ENCODE data around the gene XPO6. TPM values are rescaled to one million over a fixed set of nuclear protein-coding genes. Genes with fewer than 3 reads are reported as not detected.
"Not testable (repeated sequence)": the region's sequence is repeated elsewhere in the genome, so short reads cannot be mapped to it uniquely, and the experiment has no call there.

XPO6 gene
- total and polyA plus RNA-seq, 5 donors, result 19.9 to 36.4 (median 32.2) TPM

GRCh38 chr16:28130099-28131088, 81.4 kb downstream of the XPO6 start:
- peak overlapping the region; percentile 54 for H3K27ac ChIP-seq (ENCODE audit: low read length)

GRCh38 chr16:28126684-28127620, 84.8 kb downstream of the XPO6 start:
- Histone ChIP-seq H3K4me1 (ENCODE audit: control insufficient read depth, insufficient read depth, low read length) (no peaks in the 10 kb centered on the region), H3K4me3 (ENCODE audit: low read length) (no peak overlapping the region), H3K27ac (ENCODE audit: low read length) (no peak overlapping the region), H3K27me3 (ENCODE audit: control insufficient read depth, insufficient read depth) (no peaks in the 10 kb centered on the region), H3K9me3 (ENCODE audit: control insufficient read depth, low read length) (no peaks in the 10 kb centered on the region)
- DNase-seq (no peak), ATAC-seq (no peak)
- intact Hi-C loops (cut with DNase I), result no loop called here
- 94% methylated on average over 14 of the region's 14 CpGs for WGBS

More at GRCh38 chr16:28130099-28131088, 81.4 kb downstream of the XPO6 start:
- intact Hi-C loops (cut with DNase I), result no loop called here
- Histone ChIP-seq H3K27me3 (ENCODE audit: control insufficient read depth, insufficient read depth) (no peaks in the 10 kb centered on the region), H3K4me1 (ENCODE audit: control insufficient read depth, insufficient read depth, low read length) (no peaks in the 10 kb centered on the region), H3K4me3 (ENCODE audit: low read length) (no peak overlapping the region), H3K9me3 (ENCODE audit: control insufficient read depth, low read length) (no peaks in the 10 kb centered on the region)
- DNase-seq, result peak in 1 of 3 donors; percentile 53
- peak; percentile 32 to 41 for ATAC-seq
- WGBS, result 69% methylated on average over 11 of the region's 11 CpGs

GRCh38 chr16:28125592-28125991, 86.2 kb downstream of the XPO6 start:
- Histone ChIP-seq H3K4me1 (ENCODE audit: control insufficient read depth, insufficient read depth, low read length) (no peaks in the 10 kb centered on the region), H3K27me3 (ENCODE audit: control insufficient read depth, insufficient read depth) (no peaks in the 10 kb centered on the region), H3K9me3 (ENCODE audit: control insufficient read depth, low read length) (no peaks in the 10 kb centered on the region), H3K27ac (ENCODE audit: low read length) (no peak overlapping the region), H3K4me3 (ENCODE audit: low read length) (no peak overlapping the region)
- no peak for ATAC-seq
- no peak for DNase-seq
- 96% methylated on average over 16 of the region's 16 CpGs for WGBS
- intact Hi-C loops (cut with DNase I), result no loop called here

- Histone ChIP-seq H3K9me3 (ENCODE audit: control insufficient read depth, low read length) (no peaks in the 10 kb centered on the region), H3K27ac (ENCODE audit: low read length) (no peak overlapping the region), H3K4me1 (ENCODE audit: control insufficient read depth, insufficient read depth, low read length) (no peaks in the 10 kb centered on the region), H3K27me3 (ENCODE audit: control insufficient read depth, insufficient read depth) (no peaks in the 10 kb centered on the region), H3K4me3 (ENCODE audit: low read length) (no peak overlapping the region)
- ATAC-seq (no peak), DNase-seq (no peak)
- intact Hi-C loops (cut with DNase I), result no loop called here
- 91% methylated on average over 2 of the region's 2 CpGs for WGBS
These were observed 90.2 kb downstream of the XPO6 start for GRCh38 chr16:28121527-28121926.

- DNase-seq (no peak), ATAC-seq (no peak)
- H3K27me3 ChIP-seq (ENCODE audit: control insufficient read depth, insufficient read depth), result no peaks in the 10 kb centered on the region
- H3K9me3 ChIP-seq (ENCODE audit: control insufficient read depth, low read length), result no peaks in the 10 kb centered on the region
- intact Hi-C loops (cut with DNase I), result no loop called here
- H3K4me1 ChIP-seq (ENCODE audit: control insufficient read depth, insufficient read depth, low read length), result no peaks in the 10 kb centered on the region
- WGBS, result 77% methylated on average over 3 of the region's 3 CpGs
- no peak overlapping the region for H3K27ac ChIP-seq (ENCODE audit: low read length)
- H3K4me3 ChIP-seq (ENCODE audit: low read length), result no peak overlapping the region
These were observed 91.0 kb downstream of the XPO6 start for GRCh38 chr16:28120754-28121153.

DNA sequence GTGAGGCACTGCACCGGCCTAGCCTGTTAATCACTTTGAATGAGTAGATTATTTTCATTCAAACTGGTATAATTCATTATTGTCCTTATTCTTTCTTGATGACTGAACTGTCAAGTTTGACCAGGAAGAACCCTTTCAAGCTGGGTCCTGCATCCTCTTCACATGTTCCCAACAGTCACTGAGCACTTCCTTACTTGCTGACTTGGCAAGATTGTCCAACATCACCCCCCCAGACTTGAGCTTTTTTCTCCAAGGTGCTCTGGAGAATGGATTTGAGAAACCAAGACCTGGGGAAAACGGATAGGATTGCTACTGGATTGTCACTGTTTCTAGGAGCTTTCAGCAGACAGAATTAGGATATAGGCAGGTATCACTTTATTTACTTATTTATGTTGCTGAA, 93.1 kb downstream of the XPO6 start:
- DNase-seq, result no peak
- no peak overlapping the region for H3K4me3 ChIP-seq (ENCODE audit: low read length)
- H3K27ac ChIP-seq (ENCODE audit: low read length), result no peak overlapping the region
- no peaks in the 10 kb centered on the region for H3K9me3 ChIP-seq (ENCODE audit: control insufficient read depth, low read length)
- ATAC-seq, result no peak
- intact Hi-C loops (cut with DNase I), result no loop called here
- no peaks in the 10 kb centered on the region for H3K4me1 ChIP-seq (ENCODE audit: control insufficient read depth, insufficient read depth, low read length)
- H3K27me3 ChIP-seq (ENCODE audit: control insufficient read depth, insufficient read depth), result no peaks in the 10 kb centered on the region
- 47% methylated on average over 2 of the region's 2 CpGs for WGBS

DNA sequence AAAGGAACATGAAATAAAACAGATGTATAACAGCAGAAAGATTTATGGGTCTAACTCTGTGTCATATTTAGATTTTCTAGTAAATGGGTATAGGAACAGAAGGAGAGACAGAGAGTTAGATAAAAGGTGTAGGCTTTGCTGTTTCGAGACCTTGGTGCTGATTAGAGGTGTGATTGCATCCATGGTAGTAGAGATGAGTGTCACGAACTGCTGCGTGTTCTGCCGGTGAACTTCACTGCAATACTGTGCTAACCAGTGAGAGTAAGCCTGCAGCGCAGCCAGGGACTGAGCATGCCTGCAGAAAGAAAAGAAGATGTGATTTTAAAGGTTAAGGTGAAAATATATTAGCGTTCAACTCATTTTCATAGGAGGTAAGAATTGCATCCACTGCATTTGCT, 94.6 kb downstream of the XPO6 start:
- Histone ChIP-seq H3K9me3 (ENCODE audit: control insufficient read depth, low read length) (no peaks in the 10 kb centered on the region), H3K4me1 (ENCODE audit: control insufficient read depth, insufficient read depth, low read length) (no peaks in the 10 kb centered on the region), H3K27me3 (ENCODE audit: control insufficient read depth, insufficient read depth) (no peaks in the 10 kb centered on the region), H3K4me3 (ENCODE audit: low read length) (no peak overlapping the region), H3K27ac (ENCODE audit: low read length) (no peak overlapping the region)
- 97% methylated on average over 6 of the region's 6 CpGs for WGBS
- ATAC-seq, result no peak
- no peak for DNase-seq
- intact Hi-C loops (cut with DNase I), result no loop called here

DNA sequence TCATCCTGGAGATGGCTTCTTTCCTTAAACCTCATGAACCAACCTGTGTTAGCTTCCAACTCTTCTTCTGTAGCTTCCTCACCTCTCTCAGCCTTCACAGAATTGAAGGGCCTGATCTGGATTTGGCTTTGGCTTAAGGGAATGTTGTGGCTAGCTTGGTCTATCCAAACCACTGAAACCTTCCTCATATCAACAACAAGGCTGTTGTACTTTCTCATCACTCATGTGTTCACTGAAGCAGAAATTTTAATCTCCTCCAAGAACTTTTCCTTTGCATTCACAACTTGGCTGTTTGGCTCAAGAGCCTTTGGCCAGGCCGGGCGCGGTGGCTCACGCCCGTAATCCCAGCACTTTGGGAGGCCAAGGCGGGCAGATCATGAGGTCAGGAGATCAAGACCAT, 95.9 kb downstream of the XPO6 start:
- WGBS, result 98% methylated on average over 6 of the region's 6 CpGs
- H3K27me3 ChIP-seq (ENCODE audit: control insufficient read depth, insufficient read depth); H3K9me3 ChIP-seq (ENCODE audit: control insufficient read depth, low read length); H3K27ac ChIP-seq (ENCODE audit: low read length); DNase-seq; H3K4me1 ChIP-seq (ENCODE audit: control insufficient read depth, insufficient read depth, low read length); intact Hi-C loops (cut with DNase I); H3K4me3 ChIP-seq (ENCODE audit: low read length); ATAC-seq: not testable (repeated sequence)

DNA sequence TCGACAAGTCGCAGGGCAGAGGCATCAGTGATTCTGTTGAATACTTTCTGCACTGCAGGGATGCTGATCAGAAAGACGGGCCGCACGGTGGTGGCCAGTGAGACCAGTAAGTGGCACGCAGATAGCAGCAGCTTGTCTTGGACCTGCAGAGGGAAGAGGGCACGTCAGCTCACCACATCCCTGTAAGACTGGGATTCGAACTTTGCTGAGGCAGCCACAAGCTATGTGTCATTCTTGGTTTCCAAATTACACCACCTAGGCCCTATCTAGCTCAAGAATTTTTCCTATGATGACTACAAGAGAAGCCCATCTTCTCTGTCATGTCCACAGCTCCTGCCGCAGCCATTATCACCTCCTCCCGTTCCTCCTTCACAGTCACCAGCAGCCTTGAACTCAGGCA, 98.9 kb downstream of the XPO6 start:
- Histone ChIP-seq H3K9me3 (ENCODE audit: control insufficient read depth, low read length) (no peaks in the 10 kb centered on the region), H3K27me3 (ENCODE audit: control insufficient read depth, insufficient read depth) (no peaks in the 10 kb centered on the region), H3K27ac (ENCODE audit: low read length) (no peak overlapping the region), H3K4me1 (ENCODE audit: control insufficient read depth, insufficient read depth, low read length) (no peaks in the 10 kb centered on the region), H3K4me3 (ENCODE audit: low read length) (no peak overlapping the region)
- ATAC-seq (no peak), DNase-seq (no peak)
- WGBS, result 92% methylated on average over 10 of the region's 10 CpGs
- intact Hi-C loops (cut with DNase I), result no loop called here

DNA sequence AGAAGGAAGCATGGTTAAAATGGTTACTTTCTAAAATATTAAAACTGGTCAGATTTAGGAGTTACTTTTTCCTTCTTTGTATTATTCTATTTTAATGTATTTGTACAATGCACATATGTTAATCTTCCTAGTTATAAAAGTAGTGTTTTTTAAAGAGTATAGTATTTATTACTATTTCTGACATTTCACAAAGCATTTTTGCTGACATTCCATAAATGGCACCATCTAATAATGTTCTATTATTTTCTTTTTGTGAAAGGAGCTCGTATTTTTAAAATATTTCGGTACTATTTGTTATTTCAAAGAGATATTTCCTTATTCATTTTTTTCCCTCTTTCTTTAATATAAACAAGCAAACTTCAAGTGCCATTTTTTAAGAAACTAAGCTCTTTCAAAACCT, 100.8 kb downstream of the XPO6 start:
- 89% methylated on average over 2 of the region's 2 CpGs for WGBS
- intact Hi-C loops (cut with DNase I), result no loop called here
- Histone ChIP-seq H3K27ac (ENCODE audit: low read length) (no peak overlapping the region), H3K4me3 (ENCODE audit: low read length) (no peak overlapping the region), H3K9me3 (ENCODE audit: control insufficient read depth, low read length) (no peaks in the 10 kb centered on the region), H3K4me1 (ENCODE audit: control insufficient read depth, insufficient read depth, low read length) (no peaks in the 10 kb centered on the region), H3K27me3 (ENCODE audit: control insufficient read depth, insufficient read depth) (no peaks in the 10 kb centered on the region)
- no peak for ATAC-seq
- no peak for DNase-seq

GRCh38 chr16:28110479-28110878, 101.3 kb downstream of the XPO6 start:
- no peak overlapping the region for H3K27ac ChIP-seq (ENCODE audit: low read length)
- H3K4me1 ChIP-seq (ENCODE audit: control insufficient read depth, insufficient read depth, low read length), result no peaks in the 10 kb centered on the region
- WGBS, result 58% methylated on average over 5 of the region's 5 CpGs
- H3K9me3 ChIP-seq (ENCODE audit: control insufficient read depth, low read length), result no peaks in the 10 kb centered on the region
- no peaks in the 10 kb centered on the region for H3K27me3 ChIP-seq (ENCODE audit: control insufficient read depth, insufficient read depth)
- no peak overlapping the region for H3K4me3 ChIP-seq (ENCODE audit: low read length)
- DNase-seq, result no peak
- intact Hi-C loops (cut with DNase I), result no loop called here
- peak in 1 of 2 donors; percentile 21 for ATAC-seq
